ENCODE results near the gene KIF26B.

Gene KIF26B

DNA sequence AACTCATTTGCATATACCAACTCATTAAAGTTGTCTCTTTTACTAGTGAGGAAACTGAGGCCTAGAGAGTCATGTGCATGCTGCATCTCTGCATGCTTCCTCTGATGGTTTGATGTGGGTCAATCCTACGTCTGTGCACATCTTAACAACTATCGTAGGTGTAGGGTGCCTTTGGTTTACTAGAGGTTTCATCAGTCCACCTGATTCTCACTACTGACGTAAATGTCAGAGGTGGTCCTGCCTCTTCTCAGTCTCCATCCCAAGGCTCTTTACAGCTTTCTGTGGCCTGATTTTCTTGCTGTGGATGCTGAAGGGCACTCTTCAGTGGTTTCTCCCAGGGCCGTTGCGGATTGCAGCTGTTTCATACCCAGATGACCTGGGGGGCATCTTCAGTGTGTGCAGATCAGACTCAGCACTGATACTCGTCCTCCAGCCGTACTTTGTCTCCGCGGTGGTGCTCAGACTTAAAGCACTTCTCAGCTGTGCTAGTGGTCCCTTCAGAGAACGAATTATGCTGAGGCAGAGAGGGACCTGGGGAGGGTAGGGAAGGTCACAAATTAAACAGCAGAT lies 407.0 kb downstream of the KIF26B start:
- no peak for DNase-seq (ENCODE audit: low read depth)
- no peak for TF ChIP-seq CTCF (IDR thresholded peaks at IDR 0.05; ENCODE audit: control insufficient read depth, extremely low read depth, insufficient read depth)
- no peak overlapping the region for H3K4me3 ChIP-seq (ENCODE audit: low read depth, low read length)

DNA sequence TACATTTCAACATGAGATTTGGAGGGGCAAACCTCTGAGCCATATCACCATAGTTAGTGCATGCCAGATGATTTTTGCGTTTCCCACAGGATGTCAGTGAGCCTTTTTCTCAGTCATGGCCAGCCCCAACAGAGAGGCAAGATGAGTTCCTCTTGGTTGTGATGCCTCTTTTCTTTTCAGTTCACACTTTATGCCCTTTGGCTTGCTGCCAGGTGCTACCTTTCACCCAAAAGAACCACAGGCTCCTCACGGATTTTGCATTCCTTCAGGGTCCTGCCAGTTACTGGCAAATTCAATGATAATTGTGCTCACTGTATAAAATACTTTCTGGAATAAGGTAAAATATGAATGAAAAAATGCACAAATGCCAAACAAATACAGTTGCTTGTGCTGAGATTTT lies 411.3 kb downstream of the KIF26B start:
- DNase-seq (ENCODE audit: low read depth), result no peak
- no peak overlapping the region for H3K4me3 ChIP-seq (ENCODE audit: low read depth, low read length)
- TF ChIP-seq CTCF (IDR thresholded peaks at IDR 0.05; ENCODE audit: control insufficient read depth, extremely low read depth, insufficient read depth), result no peak

DNA sequence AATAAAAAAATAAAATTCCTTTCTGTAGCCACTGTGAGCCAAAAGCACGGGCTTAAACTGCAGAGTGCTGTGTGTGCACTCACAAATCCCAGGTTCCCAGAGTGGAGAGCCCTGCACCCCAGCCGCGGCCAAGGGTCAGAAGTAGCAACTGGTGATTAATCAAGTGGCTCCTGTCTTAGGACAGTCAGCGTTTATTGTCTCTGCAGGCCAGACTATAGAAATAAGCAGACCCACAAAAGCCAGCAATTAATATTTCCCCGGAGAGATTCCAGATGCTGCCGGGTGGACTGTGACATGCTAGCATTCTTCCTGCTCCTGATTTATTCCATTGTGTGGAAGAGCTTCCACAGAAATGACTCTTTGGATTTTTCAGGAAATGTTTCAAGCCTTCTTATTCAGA lies 412.2 kb downstream of the KIF26B start:
- H3K4me3 ChIP-seq (ENCODE audit: low read depth, low read length), result no peak overlapping the region
- TF ChIP-seq CTCF (IDR thresholded peaks at IDR 0.05; ENCODE audit: control insufficient read depth, extremely low read depth, insufficient read depth), result no peak
- no peak for DNase-seq (ENCODE audit: low read depth)

GRCh38 chr1:245571815-245572294 lies 417.1 kb downstream of the KIF26B start:
- H3K4me3 ChIP-seq (ENCODE audit: low read depth, low read length), result no peak overlapping the region
- no peak for DNase-seq (ENCODE audit: low read depth)
- no peak for TF ChIP-seq CTCF (IDR thresholded peaks at IDR 0.05; ENCODE audit: control insufficient read depth, extremely low read depth, insufficient read depth)

DNA sequence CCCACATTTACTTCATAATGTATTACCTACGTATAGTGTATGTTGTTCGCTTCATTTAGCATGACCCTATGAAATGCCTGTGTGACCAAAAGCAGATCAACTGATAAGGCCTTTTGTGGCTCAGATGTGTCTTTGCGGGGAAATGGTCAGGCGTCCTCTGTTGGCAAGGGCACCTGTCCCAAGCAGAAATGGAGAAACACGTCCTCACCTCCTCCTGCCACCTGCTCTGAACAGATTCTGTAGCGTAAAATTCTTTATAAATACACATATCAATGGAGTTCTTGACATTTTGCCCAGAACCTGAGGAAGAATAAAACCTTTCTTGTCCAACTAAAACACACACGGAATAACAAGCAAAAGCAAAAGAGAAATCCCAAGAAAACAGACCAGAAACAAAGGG lies 417.9 kb downstream of the KIF26B start:
- no peak overlapping the region for H3K4me3 ChIP-seq (ENCODE audit: low read depth, low read length)
- DNase-seq (ENCODE audit: low read depth), result peak; percentile 22
- TF ChIP-seq CTCF (IDR thresholded peaks at IDR 0.05; ENCODE audit: control insufficient read depth, extremely low read depth, insufficient read depth), result no peak

- no peak overlapping the region for H3K4me3 ChIP-seq (ENCODE audit: low read depth, low read length)
- DNase-seq (ENCODE audit: low read depth), result no peak
Measured at GRCh38 chr1:245575710-245576109, 420.9 kb downstream of the KIF26B start.

More at GRCh38 chr1:245575710-245576109, 420.9 kb downstream of the KIF26B start:
- TF ChIP-seq CTCF (IDR thresholded peaks at IDR 0.05; ENCODE audit: control insufficient read depth, extremely low read depth, insufficient read depth), result no peak

All from LNCaP clone FGC (cell line).